ENCODE measurements around the gene ACD.

Gene ACD

DNA sequence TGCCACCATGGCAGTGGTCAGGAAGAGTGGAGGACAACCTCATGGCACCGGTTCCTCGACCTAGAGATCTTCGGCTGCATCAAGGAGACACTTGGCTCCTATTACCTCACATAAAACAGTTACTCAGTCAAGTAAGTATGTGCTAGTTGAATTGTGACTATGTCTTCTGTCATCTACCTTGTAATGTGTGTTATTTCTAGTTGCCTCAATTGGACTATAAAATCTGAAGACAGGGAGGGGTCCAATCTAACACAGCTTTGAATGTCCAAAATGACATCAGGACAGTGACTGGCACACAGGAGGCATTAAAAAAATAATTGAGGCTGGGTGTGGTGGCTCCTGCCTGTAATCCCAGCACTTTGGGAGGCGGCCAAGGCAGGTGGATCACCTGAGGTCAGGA lies 23.7 kb upstream of the ACD start:
- Mint-ChIP-seq H3K27me3 (no peaks in the 10 kb centered on the region), H3K4me3 (no peak overlapping the region), H3K27ac (no peak overlapping the region), H3K36me3 (peaks cover 5% of the 10 kb centered on the region), H3K4me1 (ENCODE audit: low read depth) (peaks cover 1% of the 10 kb centered on the region), H3K9me3 (ENCODE audit: low read depth) (no peaks in the 10 kb centered on the region)

GRCh38 chr16:67679935-67680897 lies 20.2 kb upstream of the ACD start:
- Mint-ChIP-seq H3K27ac (no peak overlapping the region), H3K27me3 (no peaks in the 10 kb centered on the region), H3K4me3 (no peak overlapping the region), H3K9me3 (ENCODE audit: low read depth) (no peaks in the 10 kb centered on the region), H3K4me1 (ENCODE audit: low read depth) (no peaks in the 10 kb centered on the region), H3K36me3 (peaks cover 3% of the 10 kb centered on the region)

DNA sequence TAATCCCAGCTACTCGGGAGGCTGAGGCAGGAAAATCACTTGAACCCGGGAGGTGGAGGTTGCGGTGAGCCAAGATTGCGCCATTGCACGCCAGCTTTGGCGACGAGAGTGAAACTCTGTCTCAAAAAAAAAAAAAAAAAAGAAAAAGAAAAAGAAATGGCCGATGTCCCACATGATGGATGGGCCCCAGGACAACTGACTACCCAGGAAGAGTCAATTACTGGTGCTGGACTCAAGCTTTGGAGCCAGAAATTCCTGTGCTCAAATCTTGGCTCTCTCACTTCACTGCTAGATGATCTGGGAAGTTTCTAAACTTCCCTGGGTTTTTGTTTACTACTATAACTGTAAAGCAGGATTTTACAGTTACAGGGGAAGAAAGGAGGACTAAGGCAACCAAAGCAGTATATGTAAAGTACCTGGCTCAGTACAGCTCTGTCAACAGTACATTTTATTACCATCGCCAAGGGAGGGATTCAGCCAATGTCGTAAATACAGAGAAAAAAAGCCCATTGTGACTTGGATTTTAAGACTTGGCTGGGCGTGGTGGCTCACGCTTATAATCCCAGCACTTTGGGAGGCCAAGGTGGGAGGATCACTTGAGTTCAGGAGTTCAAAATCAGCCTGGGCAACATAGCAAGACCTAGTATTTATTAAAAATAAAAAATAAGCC lies 18.4 kb upstream of the ACD start:
- no peak overlapping the region for H3K4me3 Mint-ChIP-seq
- H3K27me3 Mint-ChIP-seq: no peaks in the 10 kb centered on the region
- H3K36me3 Mint-ChIP-seq: peaks cover 3% of the 10 kb centered on the region
- H3K4me1 Mint-ChIP-seq (ENCODE audit: low read depth): no peaks in the 10 kb centered on the region
- H3K9me3 Mint-ChIP-seq (ENCODE audit: low read depth): no peaks in the 10 kb centered on the region
- no peak overlapping the region for H3K27ac Mint-ChIP-seq

DNA sequence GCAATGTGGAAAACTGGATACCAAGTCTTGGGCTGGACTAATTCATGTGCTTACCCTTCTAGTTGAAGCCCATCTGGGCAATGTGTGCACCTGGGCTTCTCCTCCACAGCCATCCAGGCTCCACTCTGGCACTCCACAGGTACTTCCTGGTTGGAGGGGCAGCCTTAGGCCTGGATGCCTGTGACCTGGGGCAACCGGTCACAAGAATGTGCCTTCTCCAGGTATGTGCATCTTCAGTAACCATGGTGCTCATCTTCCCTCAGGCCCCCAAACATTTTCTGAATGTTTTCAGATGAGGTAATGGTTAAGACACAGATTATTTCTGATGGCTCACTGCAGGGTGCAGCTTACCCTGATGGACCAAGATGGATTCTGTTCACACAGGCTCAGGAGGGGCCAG lies 17.7 kb upstream of the ACD start:
- no peaks in the 10 kb centered on the region for H3K27me3 Mint-ChIP-seq
- no peak overlapping the region for H3K27ac Mint-ChIP-seq
- no peak overlapping the region for H3K4me3 Mint-ChIP-seq
- no peaks in the 10 kb centered on the region for H3K4me1 Mint-ChIP-seq (ENCODE audit: low read depth)
- H3K9me3 Mint-ChIP-seq (ENCODE audit: low read depth): no peaks in the 10 kb centered on the region
- peaks cover 3% of the 10 kb centered on the region for H3K36me3 Mint-ChIP-seq

- no peaks in the 10 kb centered on the region for H3K36me3 Mint-ChIP-seq
- no peaks in the 10 kb centered on the region for H3K9me3 Mint-ChIP-seq (ENCODE audit: low read depth)
- no peaks in the 10 kb centered on the region for H3K27me3 Mint-ChIP-seq
- H3K4me3 Mint-ChIP-seq: no peak overlapping the region
- H3K27ac Mint-ChIP-seq: no peak overlapping the region
- H3K4me1 Mint-ChIP-seq (ENCODE audit: low read depth): no peaks in the 10 kb centered on the region
Measured at GRCh38 chr16:67676939-67677338, 16.9 kb upstream of the ACD start.

DNA sequence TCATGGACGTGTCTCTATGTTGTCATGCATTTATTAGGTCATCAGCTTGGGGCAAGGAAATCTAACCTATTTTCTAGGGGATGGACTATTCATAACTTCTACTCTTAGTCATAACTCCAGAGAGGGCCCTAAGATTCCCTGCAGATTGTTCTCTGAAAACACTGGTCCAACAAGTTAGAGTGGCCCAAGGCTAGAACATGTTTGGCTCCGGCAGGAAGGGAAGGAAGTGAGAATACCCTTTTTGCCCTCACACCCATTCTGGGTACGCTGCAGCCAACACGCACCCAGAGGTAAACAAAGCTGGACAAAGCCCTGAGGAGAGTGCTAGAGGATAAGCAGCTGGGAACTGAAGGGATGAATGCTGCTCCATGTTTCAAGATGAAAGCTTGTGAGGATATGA lies 16.5 kb upstream of the ACD start:
- H3K36me3 Mint-ChIP-seq: no peaks in the 10 kb centered on the region

DNA sequence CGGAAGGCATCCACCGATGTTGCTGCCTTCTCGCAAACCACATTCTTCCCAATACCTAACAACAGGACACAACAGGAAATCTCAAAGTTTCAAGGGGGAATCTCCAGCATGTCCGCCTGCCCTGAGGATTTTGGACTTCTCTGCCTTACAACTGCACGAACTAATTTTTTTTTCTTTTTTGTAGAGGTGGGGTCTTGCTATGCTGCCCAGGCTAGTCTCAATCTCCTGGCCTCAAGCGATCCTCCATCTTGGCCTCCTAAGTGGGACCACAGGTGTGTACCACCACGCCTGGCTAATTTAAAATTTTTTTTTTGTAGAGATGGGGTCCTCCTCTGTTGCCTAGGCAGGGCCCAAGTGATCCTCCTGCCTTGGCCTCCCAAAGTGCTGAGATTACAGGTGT lies 15.9 kb upstream of the ACD start:
- H3K27ac Mint-ChIP-seq: no peak overlapping the region

More for the DNA sequence above, 16.5 kb upstream of the ACD start:
- Mint-ChIP-seq H3K4me1 (ENCODE audit: low read depth) (no peaks in the 10 kb centered on the region), H3K4me3 (no peak overlapping the region), H3K9me3 (ENCODE audit: low read depth) (no peaks in the 10 kb centered on the region), H3K27ac (no peak overlapping the region), H3K27me3 (no peaks in the 10 kb centered on the region)

DNA sequence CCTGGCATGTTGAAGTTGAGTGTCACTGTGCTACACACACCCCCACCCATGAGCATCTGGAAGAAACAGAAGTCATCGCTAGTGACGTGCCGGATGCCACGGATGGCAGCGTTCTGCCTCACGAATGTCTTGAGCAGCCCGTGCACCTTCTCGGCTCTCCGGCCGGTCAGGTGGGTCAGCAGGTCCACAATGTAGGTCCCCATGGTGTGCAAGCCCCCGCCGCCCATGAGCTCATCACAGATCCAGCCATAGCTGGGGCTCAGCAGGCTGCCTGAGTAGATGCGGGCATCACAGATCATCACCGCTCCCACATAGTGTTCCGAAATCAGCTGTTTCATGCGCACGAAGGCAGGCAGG lies 15.5 kb upstream of the ACD start:
- Mint-ChIP-seq H3K4me1 (ENCODE audit: low read depth) (no peaks in the 10 kb centered on the region), H3K4me3 (no peak overlapping the region)

More for the DNA sequence above, 15.9 kb upstream of the ACD start:
- no peaks in the 10 kb centered on the region for H3K9me3 Mint-ChIP-seq (ENCODE audit: low read depth)
- no peaks in the 10 kb centered on the region for H3K27me3 Mint-ChIP-seq
- H3K4me1 Mint-ChIP-seq (ENCODE audit: low read depth): no peaks in the 10 kb centered on the region
- no peaks in the 10 kb centered on the region for H3K36me3 Mint-ChIP-seq
- no peak overlapping the region for H3K4me3 Mint-ChIP-seq

GRCh38 chr16:67674851-67675578 lies 15.0 kb upstream of the ACD start:
- no peaks in the 10 kb centered on the region for H3K27me3 Mint-ChIP-seq
- H3K36me3 Mint-ChIP-seq: no peaks in the 10 kb centered on the region
- no peak overlapping the region for H3K27ac Mint-ChIP-seq
- H3K4me1 Mint-ChIP-seq (ENCODE audit: low read depth): no peaks in the 10 kb centered on the region
- H3K9me3 Mint-ChIP-seq (ENCODE audit: low read depth): no peaks in the 10 kb centered on the region
- no peak overlapping the region for H3K4me3 Mint-ChIP-seq

More for the DNA sequence above, 15.5 kb upstream of the ACD start:
- H3K27me3 Mint-ChIP-seq: no peaks in the 10 kb centered on the region
- no peak overlapping the region for H3K27ac Mint-ChIP-seq
- no peaks in the 10 kb centered on the region for H3K36me3 Mint-ChIP-seq
- H3K9me3 Mint-ChIP-seq (ENCODE audit: low read depth): no peaks in the 10 kb centered on the region

DNA sequence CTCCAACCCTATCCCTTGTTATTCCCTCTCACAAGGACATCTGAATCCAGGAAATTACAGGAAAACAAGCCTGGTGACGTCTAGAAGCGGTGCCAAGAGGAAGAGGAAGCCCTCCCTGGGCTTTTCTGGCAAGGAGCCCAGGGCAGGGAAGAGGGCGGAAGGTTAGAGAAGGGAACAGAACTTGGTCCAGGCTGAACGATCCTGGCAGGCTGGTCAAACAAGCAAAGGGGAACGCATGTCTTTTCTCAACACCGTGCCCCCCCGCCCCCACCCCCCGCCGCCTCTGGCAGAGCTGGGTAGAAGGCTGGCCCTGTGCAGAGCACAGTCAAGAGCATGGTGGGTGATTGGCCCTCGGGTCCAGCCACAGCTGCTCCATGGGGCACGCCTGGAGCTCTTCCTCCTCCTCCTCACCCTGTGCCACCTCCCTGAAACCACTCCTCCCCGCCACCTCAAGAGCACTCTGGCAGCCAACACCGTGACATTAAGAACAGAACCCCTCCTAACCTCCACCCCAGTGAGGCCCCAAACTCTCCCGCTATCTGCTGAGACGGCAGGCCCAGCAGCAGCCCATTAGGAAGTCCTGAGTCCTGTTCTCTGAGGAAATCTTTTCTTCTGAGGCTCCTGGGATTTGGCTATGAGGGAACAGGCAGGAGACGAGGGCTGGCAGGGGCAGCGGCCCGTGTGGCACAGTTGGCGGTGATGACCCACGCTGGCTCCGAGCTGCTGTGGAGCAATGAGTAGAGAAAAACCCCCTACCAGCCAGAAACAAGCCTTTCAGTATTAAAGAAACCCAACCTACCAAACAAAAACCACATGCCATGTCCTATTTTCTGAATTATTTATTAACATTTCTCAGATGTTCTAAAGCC lies 13.9 kb upstream of the ACD start:
- H3K27ac Mint-ChIP-seq: no peak overlapping the region

GRCh38 chr16:67672739-67673662 lies 12.9 kb upstream of the ACD start:
- H3K9me3 Mint-ChIP-seq (ENCODE audit: low read depth): no peaks in the 10 kb centered on the region
- no peaks in the 10 kb centered on the region for H3K27me3 Mint-ChIP-seq
- no peak overlapping the region for H3K4me3 Mint-ChIP-seq
- no peaks in the 10 kb centered on the region for H3K36me3 Mint-ChIP-seq
- no peak overlapping the region for H3K27ac Mint-ChIP-seq
- H3K4me1 Mint-ChIP-seq (ENCODE audit: low read depth): peaks cover 3% of the 10 kb centered on the region

More for the DNA sequence above, 13.9 kb upstream of the ACD start:
- H3K36me3 Mint-ChIP-seq: no peaks in the 10 kb centered on the region
- no peak overlapping the region for H3K4me3 Mint-ChIP-seq
- peaks cover 2% of the 10 kb centered on the region for H3K4me1 Mint-ChIP-seq (ENCODE audit: low read depth)
- no peaks in the 10 kb centered on the region for H3K9me3 Mint-ChIP-seq (ENCODE audit: low read depth)
- no peaks in the 10 kb centered on the region for H3K27me3 Mint-ChIP-seq

DNA sequence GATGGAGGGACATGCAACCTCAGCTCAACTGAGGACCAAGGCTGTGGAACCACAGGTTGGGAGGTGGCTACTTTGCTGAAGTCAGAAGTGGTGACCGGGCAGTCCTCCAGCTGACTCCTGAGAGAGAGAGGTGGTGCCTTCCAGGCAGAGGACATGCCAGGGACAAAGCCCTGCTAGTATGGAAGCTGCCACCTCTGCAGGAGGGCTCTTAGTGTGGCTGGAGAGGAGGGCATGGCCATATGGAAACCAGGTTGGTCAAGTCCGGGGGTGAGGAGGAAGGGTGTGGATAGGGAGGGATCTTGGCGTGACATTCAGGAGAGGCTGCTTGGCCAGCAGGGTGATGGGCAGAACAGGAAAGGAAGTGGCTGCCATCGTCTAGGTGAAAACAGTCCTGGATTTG lies 12.2 kb upstream of the ACD start:
- H3K36me3 Mint-ChIP-seq: no peaks in the 10 kb centered on the region
- H3K4me1 Mint-ChIP-seq (ENCODE audit: low read depth): peaks cover 6% of the 10 kb centered on the region
- H3K4me3 Mint-ChIP-seq: no peak overlapping the region
- H3K27ac Mint-ChIP-seq: no peak overlapping the region
- H3K9me3 Mint-ChIP-seq (ENCODE audit: low read depth): no peaks in the 10 kb centered on the region
- no peaks in the 10 kb centered on the region for H3K27me3 Mint-ChIP-seq

DNA sequence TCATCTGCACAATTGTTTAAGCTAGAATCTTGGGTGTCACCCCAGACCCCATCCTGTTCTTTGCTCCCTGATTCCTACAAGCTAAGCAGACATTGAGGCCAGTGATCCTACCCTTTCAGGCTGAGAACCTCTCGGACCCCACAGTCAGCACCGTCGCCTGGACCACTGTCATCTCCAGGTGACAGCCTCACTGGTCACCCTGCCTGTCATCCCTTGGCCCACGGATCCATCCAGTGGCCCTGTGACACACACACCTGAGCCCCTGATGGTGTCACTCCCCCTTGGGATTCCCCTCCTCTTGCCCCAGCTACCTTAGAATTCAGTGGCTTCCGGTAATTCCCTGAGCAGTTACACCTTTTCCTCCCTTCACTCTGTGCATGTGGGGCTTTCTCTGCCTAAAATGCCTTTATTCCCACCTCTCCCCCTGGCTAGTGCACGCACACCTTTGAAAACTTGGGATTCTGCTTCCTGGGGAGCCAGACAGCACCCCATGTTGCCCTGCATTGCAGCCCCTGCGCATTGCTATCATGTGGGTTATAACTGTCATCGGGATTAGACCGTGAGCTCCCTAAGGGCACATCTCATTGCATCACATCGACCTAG lies 9.5 kb upstream of the ACD start:
- Mint-ChIP-seq H3K4me3 (no peak overlapping the region), H3K27me3 (no peaks in the 10 kb centered on the region), H3K9me3 (ENCODE audit: low read depth) (no peaks in the 10 kb centered on the region), H3K27ac (no peak overlapping the region), H3K36me3 (peaks cover under 1% of the 10 kb centered on the region), H3K4me1 (ENCODE audit: low read depth) (peaks cover 14% of the 10 kb centered on the region)

Measured in activated naive CD8-positive, alpha-beta T cell (primary cell).